DND-41 (cell line): ENCODE results near the gene CLIC6.

Experiments used
- CTCF ChIP-seq: IDR thresholded peaks from 2 replicates; pipeline ENCODE4 v1.5.1; 2012; ENCODE audit warnings: borderline replicate concordance, low read length, moderate library complexity, mild to moderate bottlenecking; ENCODE audit not compliant: poor library complexity, severe bottlenecking; ENCODE audit errors: extremely low read depth
- EZH2 ChIP-seq: IDR thresholded peaks from 3 replicates; pipeline ENCODE4 v1.6.1; 2012; ENCODE audit warnings: borderline replicate concordance, low read depth, mild to moderate bottlenecking, moderate library complexity, low read length, inconsistent platforms; ENCODE audit not compliant: severe bottlenecking

- TF ChIP-seq CTCF (no peak), EZH2 (no peak)
These were observed 74.5 kb downstream of the CLIC6 start for GRCh38 chr21:34743285-34743684.
